Psoas muscle (tissue), 8 donors: ENCODE data around the gene EIF2B4. TPM values are rescaled to one million over a fixed set of nuclear protein-coding genes. Genes with fewer than 3 reads are reported as not detected.

Experiments
- ATAC-seq, 4 donors: fragments of 200-7000 bp; cut with Tn5 transposase; one replicate each; pipeline ENCODE4 v1.9.1; 2020; ENCODE audit warnings: moderate library complexity in 3 of 4, mild to moderate bottlenecking in 2 of 4
- DNase-seq, 2 donors: peaks; one replicate each; pipeline ENCODE4 v3.0.0-alpha.2; 2020
- H3K27ac ChIP-seq: fragments of 200-600 bp; one replicate; pipeline ENCODE4 v1.8.0; 2022
- H3K27me3 ChIP-seq, 3 donors: fragments of 200-600 bp in 1 of 3; one replicate each; pipeline versions ENCODE4 v1.6.1 to v1.8.0; 2013 to 2022; ENCODE audit warnings: low read length in 2 of 3, mild to moderate bottlenecking in 2 of 3, moderate library complexity in 1 of 3; ENCODE audit not compliant: insufficient read depth in 3 of 3
- H3K36me3 ChIP-seq, 2 donors: fragments of 200-600 bp in 1 of 2; one replicate each; pipeline versions ENCODE4 v1.6.1 to v1.8.0; 2013 to 2022; ENCODE audit warnings: low read depth in 1 of 2, mild to moderate bottlenecking in 1 of 2, moderate library complexity in 1 of 2; ENCODE audit not compliant: insufficient read depth in 1 of 2
- H3K4me1 ChIP-seq: fragments of 200-600 bp; one replicate; pipeline ENCODE4 v1.8.0; 2022
- H3K4me3 ChIP-seq: fragments of 200-600 bp; one replicate; pipeline ENCODE4 v1.8.0; 2022; ENCODE audit warnings: mild to moderate bottlenecking
- H3K9me3 ChIP-seq: fragments of 200-600 bp; one replicate; pipeline ENCODE4 v1.8.0; 2022
- WGBS, 3 donors: extraction: QIAGEN DNeasy Blood & Tissue Kit; methylation state at CpG; one replicate each; pipeline versions ENCODE4 v1.1.6 to v1.1.7; 2013; 5-methylcytosine and 5-hydroxymethylcytosine counted together
- intact Hi-C, 2 donors: fragments of 100-400 bp; cut with DNase I; formaldehyde crosslinking; loops; one replicate each; pipeline versions ENCODE4 v1.11.0 to v1.14.2; 2022
- polyA plus RNA-seq, 3 donors: library from polyadenylated mRNA; stranded (reverse); fragments of 200-250 nt; gene quantifications; one replicate each; pipeline ENCODE4 v1.2.3, GENCODE V29; 2013
- total RNA-seq, 4 donors: library from RNA; stranded (reverse); fragmentation: NEBNext Ultra II Directional in 2 of 4; extraction: Animal tissue kit (Norgen Biotek cat#: 25700) in 2 of 4; gene quantifications; one replicate each; pipeline versions ENCODE4 v1.2.1 to v1.2.4, GENCODE V29; 2021 to 2023
- TF ChIP-seq, protein P1 (sequence below): fragments of 200-600 bp; IDR thresholded peaks from one replicate; pipeline ENCODE4 v1.8.0; 2022; ENCODE audit warnings: antibody characterized with exemption
- donor health status: healthy with polysubstance abuse.
- donor health status: DM: no; HTN: no; CAD: no; lungs with moderate emphysema.
- donor health status: Bipolar disorder and iron deficiency.
- donor health status: healthy.
- donor health status: DM: yes; HTN: yes; CAD: no.
- donor health status: DM: no; HTN: no; CAD: no.
- donor health status: DM: no; HTN: no; CAD: no.
- donor health status: DM: yes; HTN: yes; CAD: no.

The EIF2B4 gene
- total and polyA plus RNA-seq, 7 donors: 36.6 to 72.9 (median 59.1) TPM

DNA sequence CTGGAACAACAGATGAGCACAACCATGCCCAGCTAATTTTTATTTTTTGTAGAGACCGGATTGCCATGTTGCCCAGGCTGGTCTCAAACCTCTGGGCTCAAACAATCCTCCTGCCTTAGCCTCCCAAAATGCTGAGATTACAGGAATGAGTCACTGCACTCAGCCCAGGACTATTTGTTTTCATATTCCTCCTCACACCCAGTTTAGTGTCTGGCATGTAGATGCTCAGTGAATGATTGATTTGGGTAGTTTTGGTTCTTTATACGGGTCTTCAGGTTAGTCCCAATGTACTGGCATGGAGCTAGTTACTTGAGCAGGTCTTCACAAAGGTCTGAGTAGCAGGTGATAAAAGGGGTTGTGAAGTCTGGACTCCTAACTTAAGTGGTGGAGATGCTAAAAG lies 6.2 kb downstream of the EIF2B4 start:
- WGBS, 3 donors: 79 to 88% (median 82%) methylated on average over 2 of the region's 2 CpGs
- DNase-seq (no peak), ATAC-seq (peak in 1 of 4 donors; percentile 10)
- Histone ChIP-seq H3K4me3 (no peak overlapping the region), H3K27me3 (no peaks in the 10 kb centered on the region), H3K9me3 (no peaks in the 10 kb centered on the region), H3K4me1 (peaks cover 7% of the 10 kb centered on the region), H3K36me3 (peaks cover 9 to 58% of the 10 kb centered on the region in 2 donors), H3K27ac (no peak overlapping the region)
- intact Hi-C loops: no loop called here
- TF ChIP-seq, protein P1, sequence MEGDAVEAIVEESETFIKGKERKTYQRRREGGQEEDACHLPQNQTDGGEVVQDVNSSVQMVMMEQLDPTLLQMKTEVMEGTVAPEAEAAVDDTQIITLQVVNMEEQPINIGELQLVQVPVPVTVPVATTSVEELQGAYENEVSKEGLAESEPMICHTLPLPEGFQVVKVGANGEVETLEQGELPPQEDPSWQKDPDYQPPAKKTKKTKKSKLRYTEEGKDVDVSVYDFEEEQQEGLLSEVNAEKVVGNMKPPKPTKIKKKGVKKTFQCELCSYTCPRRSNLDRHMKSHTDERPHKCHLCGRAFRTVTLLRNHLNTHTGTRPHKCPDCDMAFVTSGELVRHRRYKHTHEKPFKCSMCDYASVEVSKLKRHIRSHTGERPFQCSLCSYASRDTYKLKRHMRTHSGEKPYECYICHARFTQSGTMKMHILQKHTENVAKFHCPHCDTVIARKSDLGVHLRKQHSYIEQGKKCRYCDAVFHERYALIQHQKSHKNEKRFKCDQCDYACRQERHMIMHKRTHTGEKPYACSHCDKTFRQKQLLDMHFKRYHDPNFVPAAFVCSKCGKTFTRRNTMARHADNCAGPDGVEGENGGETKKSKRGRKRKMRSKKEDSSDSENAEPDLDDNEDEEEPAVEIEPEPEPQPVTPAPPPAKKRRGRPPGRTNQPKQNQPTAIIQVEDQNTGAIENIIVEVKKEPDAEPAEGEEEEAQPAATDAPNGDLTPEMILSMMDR: no peak

DNA sequence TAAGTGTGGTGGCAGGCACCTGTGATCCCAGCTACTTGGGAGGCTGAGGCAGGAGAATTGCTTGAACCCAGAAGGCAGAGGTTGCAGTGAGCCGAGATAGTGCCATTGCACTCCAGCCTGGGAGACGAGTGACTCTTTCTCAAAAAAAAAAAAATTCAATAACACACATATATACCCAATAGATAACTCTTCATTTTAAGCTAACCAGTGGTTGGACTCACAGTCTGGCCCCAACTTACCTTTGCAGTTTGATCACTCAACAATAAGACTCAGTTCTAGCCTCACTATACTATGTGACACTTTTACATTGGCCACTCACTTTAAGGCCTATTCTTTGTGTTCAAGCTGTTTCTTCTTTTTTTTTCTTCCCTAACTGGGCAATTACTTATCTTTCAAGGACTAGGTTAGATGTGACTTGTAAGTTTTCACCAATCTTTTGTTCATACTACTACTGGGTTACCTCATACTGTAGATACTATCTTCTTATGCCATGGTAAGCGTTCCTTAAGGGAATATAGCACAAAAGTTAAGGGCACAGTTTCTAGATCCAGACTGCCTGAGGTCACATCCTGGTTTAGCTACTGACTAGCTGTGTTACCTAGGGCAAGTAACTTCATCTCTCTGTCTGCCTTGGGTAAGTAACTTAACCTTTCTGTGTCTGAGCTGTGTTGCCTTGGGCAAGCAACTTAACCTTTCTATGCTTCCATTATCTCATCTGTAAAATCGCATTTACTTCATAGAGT lies 7.3 kb downstream of the EIF2B4 start:
- TF ChIP-seq, protein P1: no peak

DNA sequence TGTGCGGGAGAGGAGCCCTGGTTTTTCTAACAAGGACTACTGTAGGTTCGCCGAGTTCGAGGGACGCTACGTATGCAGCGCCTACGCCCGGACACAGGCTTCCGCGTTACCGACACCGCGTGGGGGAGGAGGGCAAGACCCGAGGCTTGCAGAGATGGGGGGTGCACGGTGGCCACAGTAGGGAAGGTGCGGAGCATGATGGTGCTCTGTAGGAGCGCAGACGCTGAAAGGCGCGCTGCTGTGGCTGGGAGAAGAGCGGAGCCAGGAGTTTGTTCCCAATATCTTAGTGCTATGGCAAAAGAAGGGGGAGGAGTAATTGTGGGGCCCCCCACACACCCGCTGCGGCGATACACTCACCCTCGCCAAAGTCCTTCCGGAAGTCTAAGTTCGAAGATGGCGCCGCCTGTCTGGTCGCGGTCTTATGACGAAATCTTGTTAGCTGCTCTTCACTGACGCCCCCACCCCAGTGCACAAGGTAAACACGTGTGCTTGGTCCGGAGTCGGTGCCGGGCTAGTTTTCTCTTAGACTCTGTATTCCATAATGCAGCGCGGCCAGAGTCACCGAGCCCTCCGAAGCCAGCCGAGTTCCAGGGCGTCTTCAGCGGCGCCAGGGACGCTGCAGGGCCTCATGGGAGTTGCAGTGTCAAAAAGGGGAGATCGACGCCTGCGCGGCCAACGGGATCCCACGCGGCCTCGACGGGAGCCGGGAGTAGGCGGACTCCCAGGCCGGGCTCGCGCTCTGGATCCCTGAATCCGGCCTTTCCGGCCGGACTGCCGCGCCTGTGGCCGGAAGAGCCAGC lies 13.6 kb downstream of the EIF2B4 start, which contains the start of gene GTF3C2:
TSS of gene GTF3C2 (minus strand) at position 383 of the 800 bp plus-strand sequence. CDS start 13,210 bp downstream, outside the sequence.
- Histone ChIP-seq H3K27ac (peak within 1 kb of the TSS; percentile 98), H3K4me3 (peak within 1 kb of the TSS; percentile 95), H3K36me3 (no peaks in the 10 kb centered on the region), H3K9me3 (no peaks in the 10 kb centered on the region), H3K27me3 (no peaks in the 10 kb centered on the region), H3K4me1 (peaks cover 48% of the 10 kb centered on the region)
- 0% methylated on average over 67 of the region's 67 CpGs for WGBS, 3 donors
- TF ChIP-seq, protein P1: no peak
- DNase-seq: peak; percentile 95 to 98
- intact Hi-C loops: loop anchor here (2.0 to 5.0 kb wide), 2 partner anchors 34 to 72 kb away; partner anchors contain the start of genes MPV17 (in 2 of the 2) and NRBP1 (in 1 of the 2)
- peak; percentile 93 to 96 (median 94) for ATAC-seq

More for the DNA sequence above, 7.3 kb downstream of the EIF2B4 start:
- no peak overlapping the region for H3K4me3 ChIP-seq
- peak in 1 of 4 donors; percentile 13 for ATAC-seq
- intact Hi-C loops: no loop called here
- DNase-seq: no peak
- H3K27me3 ChIP-seq: no peaks in the 10 kb centered on the region
- peaks cover 5 to 48% of the 10 kb centered on the region in 2 donors for H3K36me3 ChIP-seq
- 88 to 93% (median 92%) methylated on average over 4 of the region's 4 CpGs for WGBS, 3 donors
- no peak overlapping the region for H3K27ac ChIP-seq
- H3K4me1 ChIP-seq: peaks cover 7% of the 10 kb centered on the region
- no peaks in the 10 kb centered on the region for H3K9me3 ChIP-seq

DNA sequence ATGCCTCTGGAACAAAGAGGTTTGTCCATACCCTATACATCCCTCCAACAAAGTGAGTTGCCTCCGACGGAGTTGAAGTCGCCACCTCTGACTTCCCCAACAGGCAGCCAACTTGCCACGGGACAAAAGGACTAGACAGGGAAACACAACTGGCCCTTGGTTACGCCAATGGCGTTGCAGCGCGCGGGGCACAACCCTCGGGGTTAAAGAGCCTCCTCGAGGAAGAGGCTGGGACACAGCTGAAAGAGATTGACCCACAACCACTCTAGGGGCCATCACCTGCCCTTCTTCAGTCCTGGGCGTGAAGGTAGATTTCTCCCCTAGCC lies 14.1 kb downstream of the EIF2B4 start:
- TF ChIP-seq, protein P1: no peak
- DNase-seq (peak; percentile 61 to 77), ATAC-seq (peak; percentile 36 to 60 (median 41))
- Histone ChIP-seq H3K27me3 (no peaks in the 10 kb centered on the region), H3K4me1 (peaks cover 48% of the 10 kb centered on the region), H3K36me3 (no peaks in the 10 kb centered on the region), H3K27ac (peak overlapping the region; percentile 98), H3K4me3 (peak overlapping the region; percentile 95), H3K9me3 (no peaks in the 10 kb centered on the region)
- 0% methylated on average over 12 of the region's 12 CpGs for WGBS, 3 donors
- intact Hi-C loops: loop anchor here (2.0 to 5.0 kb wide), 2 partner anchors 34 to 73 kb away; partner anchors contain the start of genes MPV17 (in 2 of the 2) and NRBP1 (in 1 of the 2)
